Inflammatory macrophage treated with lipopolysaccharide for 1 hour (primary cell): ENCODE data around the gene ADAMTSL2.
"Not testable (repeated sequence)": the region's sequence is repeated elsewhere in the genome, so short reads cannot be mapped to it uniquely, and the experiment has no call there.

Source experiments
- DNase-seq, 2 donors: peaks; one replicate each; pipeline ENCODE4 v3.0.0-alpha.2; 2020 to 2022

The ADAMTSL2 gene

DNA sequence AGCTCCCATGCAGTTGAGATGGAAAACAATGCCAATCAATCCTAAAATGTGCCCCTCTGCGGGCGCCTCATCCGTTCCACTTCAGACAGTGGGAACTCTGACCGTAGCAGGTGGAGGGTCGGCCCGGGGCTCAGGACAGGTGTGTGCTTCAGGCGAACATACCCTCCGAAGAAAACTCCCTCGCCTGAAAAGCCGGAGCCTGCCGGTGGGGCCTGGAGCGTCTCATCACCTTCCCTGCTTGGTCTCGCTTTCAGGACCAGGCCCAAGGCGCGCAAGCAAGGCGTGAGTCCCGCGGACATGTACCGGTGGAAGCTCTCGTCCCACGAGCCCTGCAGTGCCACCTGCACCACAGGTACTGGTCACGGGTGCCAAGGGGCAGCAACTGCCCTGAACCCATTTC lies 26.4 kb downstream of the ADAMTSL2 start:
- no peak for DNase-seq

DNA sequence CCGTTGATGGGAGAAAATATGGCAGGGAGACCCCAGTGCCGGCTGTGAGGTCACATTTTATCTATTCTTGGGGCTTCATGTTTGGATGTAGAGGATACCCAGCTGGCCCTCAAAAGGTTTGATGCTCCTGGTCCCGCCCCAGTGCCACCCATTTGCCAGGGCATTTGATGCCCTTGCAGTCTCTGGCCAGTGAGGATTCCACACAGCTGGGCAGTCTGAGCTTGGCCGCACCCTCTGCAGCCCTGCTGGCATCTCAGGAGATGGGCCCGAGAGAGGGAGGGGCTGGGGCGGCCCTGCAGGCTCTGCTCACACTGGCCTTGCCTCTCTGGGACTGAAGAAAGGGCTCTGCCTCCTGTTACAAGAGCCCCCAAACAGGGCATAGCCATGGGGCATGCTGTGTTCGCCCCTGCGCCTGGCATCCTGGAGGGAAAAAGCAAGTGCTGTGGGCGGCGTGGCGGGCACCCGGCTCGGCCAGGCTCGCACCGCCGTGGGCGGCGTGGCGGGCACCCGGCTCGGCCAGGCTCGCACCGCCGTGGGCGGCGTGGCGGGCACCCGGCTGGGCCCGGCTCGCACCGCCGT lies 27.6 kb downstream of the ADAMTSL2 start:
- DNase-seq, result no peak

DNA sequence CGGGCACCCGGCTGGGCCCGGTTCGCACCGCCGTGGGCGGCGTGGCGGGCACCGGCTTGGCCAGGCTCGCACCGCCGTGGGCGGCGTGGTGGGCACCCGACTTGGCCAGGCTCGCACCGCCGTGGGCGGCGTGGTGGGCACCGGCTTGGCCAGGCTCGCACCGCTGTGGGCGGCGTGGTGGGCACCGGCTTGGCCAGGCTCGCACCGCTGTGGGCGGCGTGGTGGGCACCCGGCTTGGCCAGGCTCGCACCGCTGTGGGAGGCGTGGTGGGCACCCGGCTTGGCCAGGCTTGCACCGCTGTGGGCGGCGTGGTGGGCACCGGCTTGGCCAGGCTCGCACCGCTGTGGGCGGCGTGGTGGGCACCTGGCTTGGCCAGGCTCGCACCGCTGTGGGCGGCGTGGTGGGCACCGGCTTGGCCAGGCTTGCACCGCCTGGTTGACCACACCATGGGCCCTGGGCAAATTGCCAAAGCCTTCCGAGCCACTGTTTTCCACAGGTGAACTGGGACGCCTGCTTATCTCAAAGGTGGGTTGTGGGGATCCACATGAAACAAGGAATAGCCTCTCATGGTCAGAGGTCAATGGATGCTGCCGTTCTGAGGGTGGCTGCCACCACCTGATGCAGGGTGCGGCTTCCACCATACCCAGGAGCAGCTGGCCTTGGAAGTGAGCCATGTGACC lies 28.2 kb downstream of the ADAMTSL2 start:
- DNase-seq, result no peak

DNA sequence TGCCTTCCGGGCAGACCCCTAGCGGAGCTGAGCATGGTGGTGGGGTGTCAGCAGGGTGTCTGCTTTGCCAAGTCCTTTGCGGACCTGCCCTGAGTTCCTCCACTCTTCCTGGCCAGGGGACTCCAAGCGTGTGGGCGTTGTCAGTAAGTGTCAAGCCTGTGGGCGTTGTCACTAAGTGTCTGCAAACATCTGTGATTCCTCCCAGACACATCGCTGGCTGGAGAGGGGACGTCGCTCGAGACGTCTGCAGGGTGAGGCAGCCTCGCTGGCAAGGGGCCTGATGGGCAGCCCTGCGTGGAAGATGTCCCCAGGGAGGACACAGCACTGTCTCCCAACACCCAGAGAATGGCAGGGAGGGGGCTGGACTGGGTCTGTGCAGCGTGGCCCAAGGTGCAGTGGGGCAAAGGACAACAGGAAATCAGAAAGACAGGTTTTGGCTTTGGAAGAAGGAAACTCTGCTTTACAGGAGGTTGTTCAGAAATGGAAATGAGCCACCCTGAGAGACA lies 28.8 kb downstream of the ADAMTSL2 start:
- DNase-seq, result peak; percentile 15 to 17

DNA sequence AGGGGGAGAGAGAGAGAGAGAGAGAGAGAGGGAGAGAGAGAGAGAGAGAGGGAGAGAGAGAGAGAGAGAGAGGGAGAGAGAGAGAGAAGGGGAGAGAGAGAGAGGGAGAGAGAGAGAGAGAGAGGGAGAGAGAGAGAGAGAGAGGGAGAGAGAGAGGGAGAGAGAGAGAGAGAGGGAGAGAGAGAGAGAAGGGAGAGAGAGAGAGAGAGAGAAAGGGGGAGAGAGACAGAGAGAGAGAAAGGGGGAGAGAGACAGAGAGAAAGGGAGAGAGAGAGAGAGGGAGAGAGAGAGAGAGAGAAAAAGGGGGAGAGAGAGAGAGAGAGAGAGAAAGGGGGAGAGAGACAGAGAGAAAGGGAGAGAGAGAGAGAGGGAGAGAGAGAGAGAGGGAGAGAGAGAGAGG lies 29.3 kb downstream of the ADAMTSL2 start:
- DNase-seq, result not testable (repeated sequence)

DNA sequence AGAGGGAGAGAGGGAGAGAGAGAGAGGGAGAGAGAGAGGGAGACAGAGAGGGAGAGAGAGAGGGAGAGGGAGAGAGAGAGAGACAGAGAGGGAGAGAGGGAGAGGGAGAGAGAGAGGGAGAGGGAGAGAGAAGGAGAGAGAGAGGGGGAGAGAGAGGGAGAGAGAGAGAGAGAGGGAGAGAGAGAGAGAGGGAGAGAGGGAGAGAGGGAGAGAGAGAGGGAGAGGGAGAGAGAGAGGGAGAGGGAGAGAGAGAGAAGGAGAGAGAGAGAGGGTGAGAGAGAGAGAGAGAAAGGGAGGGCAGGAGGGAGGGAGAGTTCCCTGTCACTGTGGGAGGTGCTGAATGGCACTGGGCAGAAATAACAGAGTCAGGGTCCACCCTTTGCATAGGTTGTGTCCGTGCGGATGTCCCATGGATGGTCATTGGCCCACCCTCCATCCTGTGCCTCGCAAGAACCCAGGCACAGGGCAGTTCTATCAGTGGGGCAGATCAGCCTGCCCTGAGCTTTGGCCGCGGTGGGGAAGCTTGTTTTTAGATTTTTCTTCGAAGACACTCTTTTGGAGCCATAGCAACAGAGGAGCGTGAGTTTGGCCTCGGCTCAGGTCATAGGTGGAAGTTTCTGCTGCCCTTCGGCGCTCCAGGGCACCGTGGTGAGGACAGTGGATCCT lies 30.1 kb downstream of the ADAMTSL2 start:
- no peak for DNase-seq

DNA sequence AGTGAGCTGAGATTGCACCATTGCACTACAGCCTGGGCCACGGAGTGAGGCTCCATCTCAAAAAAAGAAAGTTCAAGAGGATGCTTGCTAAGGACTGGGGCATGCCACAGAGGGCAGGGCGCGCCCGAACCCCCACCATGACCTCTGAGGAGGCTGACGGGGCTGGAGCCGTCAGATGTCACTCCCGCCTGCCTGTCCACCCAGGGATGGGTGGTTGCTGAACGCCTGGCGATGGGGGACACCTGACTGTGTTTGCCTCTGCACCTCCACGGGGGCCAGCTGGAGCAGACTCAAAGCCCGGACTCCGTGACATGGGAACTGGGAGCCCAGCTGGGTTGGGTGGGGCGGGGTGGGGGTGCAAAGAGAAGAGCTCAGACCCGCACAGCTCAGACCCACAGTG lies 31.9 kb downstream of the ADAMTSL2 start:
- no peak for DNase-seq

DNA sequence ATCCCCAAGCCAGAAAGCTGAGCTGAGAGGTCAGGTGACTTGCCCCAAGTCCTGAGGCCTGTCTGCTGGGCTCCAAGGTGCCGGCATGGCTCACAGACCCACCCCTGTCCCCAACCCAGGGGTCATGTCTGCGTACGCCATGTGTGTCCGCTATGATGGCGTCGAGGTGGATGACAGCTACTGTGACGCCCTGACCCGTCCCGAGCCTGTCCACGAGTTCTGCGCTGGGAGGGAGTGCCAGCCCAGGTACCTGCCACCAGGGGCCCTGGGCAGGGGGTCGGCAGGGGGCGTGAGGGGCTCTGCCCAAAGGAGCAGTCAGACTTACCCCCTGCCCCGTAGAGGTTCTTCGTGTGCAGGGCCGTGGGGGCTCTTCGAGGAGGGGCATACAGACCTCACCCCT lies 32.3 kb downstream of the ADAMTSL2 start:
- no peak for DNase-seq

DNA sequence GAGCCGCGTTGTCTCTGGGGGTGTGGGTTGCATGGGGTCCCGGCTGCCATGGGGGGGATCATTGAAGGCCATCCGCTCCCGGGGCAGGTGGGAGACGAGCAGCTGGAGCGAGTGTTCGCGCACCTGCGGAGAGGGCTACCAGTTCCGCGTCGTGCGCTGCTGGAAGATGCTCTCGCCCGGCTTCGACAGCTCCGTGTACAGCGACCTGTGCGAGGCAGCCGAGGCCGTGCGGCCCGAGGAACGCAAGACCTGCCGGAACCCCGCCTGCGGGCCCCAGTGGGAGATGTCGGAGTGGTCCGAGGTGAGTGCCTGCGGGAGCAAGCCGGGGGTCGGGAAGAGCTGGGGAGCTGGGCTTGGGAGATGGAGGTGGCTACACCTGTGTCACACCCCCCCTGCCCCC lies 33.7 kb downstream of the ADAMTSL2 start:
- no peak for DNase-seq

DNA sequence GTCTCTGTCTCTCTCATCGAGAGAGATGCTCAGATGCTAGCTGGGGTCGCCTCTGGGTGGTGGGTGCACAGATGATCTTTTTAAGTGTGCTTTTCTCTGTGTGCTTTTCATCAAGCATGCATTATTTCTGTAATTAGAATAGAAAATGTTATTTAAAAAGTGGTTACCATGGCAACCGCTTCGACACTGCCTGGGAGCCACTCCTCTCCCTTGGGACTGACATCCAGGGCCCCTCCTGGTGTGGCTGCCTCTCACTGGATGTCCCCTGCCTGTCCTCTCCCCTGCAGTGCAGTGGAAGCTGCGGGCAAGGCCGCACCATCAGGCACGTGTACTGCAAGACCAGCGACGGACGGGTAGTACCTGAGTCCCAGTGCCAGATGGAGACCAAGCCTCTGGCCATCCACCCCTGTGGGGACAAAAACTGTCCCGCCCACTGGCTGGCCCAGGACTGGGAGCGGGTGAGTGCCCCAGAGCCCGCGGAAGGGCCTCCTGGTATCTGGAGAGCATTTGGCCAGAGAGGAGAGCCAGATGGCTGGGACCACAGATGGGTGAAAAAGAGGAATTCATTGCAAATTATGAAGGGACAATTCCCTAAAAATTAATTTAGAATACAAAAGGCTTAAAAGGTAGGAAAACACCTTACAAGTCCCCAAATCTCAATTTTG lies 34.7 kb downstream of the ADAMTSL2 start:
- DNase-seq, result no peak

DNA sequence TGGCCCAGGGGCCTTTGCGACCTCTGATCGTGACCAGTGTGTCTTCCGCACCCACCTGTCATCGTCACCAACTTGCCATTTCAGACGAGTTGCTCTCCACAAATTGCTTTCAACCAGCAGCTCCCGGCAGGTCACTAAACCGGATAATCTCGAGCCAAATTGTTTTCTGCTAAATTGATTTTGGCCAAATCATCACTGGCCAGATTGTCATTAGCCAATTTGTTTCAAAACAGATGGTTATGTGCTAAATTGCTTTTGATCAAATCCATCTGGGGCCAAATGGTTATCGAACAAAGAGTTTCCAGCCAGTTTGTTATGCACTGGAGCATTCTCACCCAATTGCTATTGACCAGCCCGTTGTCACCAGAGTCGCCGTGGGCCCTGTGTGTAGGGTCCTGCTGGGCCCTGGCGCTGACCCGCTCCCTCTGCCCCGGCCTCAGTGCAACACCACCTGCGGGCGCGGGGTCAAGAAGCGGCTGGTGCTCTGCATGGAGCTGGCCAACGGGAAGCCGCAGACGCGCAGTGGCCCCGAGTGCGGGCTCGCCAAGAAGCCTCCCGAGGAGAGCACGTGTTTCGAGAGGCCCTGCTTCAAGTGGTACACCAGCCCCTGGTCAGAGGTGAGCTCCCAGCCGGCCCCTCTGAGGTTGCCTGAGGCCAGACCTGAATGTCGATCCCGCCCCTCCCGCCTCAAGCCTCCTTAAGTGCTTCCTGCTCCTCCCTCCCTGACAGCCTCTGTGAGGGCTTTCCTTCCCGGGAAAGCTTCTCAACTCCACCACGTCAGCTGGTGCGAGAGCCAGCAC lies 35.6 kb downstream of the ADAMTSL2 start:
- DNase-seq, result no peak

DNA sequence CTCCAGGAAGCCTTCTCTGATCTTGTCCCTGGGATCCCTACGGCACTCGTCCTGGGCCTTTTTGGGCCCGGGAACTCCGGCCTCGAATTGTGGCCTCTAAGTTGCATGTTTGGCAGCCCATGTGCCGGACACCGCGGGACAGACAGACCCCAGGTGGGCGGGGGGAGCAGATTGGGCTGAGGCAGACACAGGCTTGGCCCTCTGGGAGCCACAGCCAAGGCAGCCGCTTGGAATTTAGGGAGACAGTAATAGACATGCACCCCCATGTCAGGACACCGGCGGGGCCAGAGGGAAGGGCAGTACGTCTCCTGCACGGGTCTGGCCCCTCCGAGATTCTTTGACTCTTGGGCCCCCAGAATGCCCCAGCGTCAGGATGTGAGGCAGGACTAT lies 36.2 kb downstream of the ADAMTSL2 start:
- DNase-seq, result no peak

DNA sequence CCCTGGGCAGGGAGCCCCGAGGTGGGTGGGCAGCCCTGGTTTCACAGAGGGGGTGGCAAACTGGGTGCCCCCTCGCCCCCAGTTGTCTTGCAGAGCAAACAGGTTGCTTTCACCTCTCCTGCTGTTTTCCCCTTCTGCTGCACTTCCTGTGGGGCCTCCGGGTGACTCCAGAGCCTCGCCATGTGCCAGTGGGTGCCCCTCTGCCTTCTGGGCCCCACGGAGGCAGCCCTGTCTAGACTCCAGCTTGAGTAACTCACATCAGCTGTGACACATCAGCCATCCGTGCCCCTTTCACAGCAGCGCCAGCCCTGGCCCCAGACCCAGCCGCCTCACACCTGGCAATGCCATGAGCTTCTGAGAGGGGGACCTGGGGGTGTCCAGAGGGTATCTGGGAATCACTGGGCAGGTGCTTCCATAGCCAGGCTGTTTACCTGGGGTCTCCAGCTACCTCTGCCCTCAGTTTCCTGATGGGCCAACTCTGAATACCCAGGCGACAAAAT lies 36.9 kb downstream of the ADAMTSL2 start:
- DNase-seq, result no peak

DNA sequence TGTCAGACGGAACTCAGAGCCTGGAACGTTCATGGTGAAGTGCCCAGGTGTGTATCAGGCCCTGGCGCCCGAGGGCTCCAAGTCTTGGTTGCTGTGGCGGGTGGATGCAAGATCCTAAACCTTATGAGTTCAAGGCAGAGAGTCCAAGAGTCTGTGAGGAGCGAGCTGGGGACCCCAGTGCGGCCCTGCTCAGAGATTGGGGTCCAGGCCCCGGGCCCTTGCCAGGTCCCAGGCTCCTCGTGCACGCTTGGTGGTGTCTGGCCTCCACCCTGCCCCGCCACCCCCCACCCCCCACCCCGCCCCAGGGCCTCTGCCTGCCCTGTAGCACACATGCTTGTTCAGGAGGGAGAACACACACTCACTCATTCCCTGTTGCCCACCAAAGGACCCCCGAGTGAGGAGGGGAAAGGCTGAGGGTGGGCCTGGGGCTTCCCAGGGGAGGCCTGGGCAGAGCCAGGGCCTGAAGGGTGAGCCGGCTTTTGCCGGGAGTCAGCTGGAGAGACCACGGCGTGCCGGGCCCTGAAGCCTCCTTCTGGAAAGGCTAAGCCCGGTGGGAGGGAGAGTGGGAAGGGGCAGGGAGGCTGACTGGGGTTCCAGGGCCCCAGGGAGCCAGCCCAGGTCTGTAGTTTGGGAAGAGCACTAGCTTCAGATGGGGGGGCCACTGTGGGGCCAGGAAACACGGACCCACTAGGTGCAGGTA lies 37.5 kb downstream of the ADAMTSL2 start:
- no peak for DNase-seq

DNA sequence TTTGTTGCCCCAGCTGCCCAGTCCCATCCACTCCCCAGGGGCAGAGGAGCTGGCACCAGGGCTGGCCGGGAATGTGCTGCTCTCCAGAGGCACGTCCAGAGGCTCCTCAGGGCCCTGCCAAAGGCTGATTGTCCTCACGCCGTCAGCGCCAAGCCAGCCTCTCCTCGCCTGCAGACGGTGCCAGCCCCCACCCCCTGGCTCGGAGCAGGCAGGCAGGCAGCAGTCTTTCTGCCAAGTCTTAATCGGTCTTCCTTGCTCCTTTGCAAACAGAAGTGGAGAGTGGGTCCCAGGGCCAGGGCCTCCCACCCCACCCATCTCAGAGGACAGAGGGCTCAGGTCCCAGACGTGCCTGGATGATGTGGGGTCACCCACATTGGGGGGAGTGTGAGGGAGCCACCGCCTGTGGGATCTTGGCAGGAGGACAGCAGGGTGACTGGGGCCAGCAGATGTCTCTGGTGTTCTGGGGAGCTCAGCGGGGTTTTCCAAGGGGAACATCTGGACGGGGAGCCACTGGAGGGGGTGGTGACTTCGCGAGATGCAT lies 38.4 kb downstream of the ADAMTSL2 start:
- no peak for DNase-seq

DNA sequence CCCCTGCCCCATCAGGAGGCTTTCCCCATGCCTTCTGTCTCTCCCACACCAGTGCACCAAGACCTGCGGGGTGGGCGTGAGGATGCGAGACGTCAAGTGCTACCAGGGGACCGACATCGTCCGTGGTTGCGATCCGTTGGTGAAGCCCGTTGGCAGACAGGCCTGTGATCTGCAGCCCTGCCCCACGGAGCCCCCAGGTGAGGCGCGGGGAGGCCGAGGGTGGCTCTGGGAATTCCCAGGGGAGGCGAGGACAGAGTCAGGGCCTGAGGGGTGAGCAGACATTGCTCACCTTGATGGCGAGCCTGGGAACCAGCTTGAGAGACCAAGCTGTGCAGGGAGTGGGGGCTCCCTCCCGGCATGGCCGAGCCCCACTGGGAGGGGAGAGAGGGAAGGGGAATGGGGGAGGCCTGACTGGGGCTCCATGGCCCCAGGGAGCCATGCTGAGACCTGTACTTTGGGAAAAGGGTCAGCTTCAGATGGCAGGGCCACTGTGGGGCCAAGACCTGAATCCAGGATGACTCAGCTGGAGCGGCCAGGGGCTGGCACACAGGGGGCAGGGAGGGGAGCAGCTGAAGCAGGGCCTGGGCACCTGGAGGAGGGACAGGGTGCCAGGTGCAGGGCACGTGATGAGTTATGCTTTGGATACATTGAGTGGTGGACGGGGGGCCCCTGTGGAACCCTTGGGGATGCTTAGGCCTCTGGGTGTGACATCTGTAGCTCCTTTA lies 39.4 kb downstream of the ADAMTSL2 start:
- DNase-seq, result no peak

DNA sequence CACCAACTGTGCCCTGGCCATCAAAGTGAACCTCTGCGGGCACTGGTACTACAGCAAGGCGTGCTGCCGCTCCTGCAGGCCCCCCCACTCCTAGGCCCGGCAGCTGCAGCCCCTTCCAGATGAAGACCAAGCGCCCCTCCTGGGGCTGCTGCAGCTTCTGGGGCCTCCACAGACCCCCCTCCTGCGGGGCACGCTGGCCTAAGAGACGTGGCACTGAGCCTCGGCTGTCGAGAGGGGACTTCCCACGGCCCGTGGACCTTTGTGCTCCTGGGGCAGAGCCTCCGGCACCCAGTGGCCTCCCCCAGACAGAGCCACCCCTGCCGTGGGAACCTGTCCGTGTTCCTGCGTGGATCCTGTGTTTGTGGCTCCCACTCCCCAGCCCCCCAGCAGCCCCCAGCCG lies 40.3 kb downstream of the ADAMTSL2 start:
- no peak for DNase-seq

DNA sequence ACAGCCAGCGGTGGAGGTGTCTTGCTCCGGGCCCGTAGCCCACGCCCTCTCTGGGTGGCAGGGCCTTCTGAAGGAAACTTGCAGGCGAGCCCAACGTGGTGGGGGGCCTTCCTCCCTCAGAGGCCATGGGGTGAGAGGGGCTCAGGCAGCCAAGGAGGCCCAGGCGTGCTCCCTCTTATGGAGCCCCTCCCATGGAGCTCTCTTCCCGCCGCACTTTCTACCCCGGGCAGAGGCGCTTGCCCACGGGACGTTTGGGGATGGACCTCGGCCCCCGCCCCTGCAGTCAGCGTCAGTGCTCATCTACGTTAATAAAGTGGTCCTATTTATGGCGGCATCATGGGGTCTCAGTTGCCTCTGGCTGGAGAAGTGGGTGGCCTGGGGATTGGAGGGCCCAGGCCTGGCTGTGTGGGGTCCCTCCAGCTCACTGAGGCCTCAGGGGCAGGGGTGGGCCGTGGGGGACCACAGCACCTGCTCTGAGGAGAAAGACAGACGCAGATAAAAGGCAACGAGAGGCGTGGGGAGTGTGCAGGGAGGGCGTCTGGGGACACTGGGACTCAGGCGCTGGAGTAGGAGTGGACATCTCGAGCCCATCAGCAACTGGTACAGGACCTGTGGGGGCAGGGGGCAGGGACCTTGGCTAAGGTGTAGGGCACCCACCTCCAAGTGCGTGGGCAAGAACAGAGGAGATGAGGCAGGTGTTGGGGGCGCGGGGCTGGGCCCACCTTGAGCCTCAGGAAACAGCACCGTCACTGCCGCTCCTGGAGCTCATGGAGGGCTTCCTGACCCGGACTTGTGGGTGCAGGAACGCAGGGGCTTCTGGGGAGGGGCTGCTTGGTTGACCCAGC lies 40.9 kb downstream of the ADAMTSL2 start:
- no peak for DNase-seq

DNA sequence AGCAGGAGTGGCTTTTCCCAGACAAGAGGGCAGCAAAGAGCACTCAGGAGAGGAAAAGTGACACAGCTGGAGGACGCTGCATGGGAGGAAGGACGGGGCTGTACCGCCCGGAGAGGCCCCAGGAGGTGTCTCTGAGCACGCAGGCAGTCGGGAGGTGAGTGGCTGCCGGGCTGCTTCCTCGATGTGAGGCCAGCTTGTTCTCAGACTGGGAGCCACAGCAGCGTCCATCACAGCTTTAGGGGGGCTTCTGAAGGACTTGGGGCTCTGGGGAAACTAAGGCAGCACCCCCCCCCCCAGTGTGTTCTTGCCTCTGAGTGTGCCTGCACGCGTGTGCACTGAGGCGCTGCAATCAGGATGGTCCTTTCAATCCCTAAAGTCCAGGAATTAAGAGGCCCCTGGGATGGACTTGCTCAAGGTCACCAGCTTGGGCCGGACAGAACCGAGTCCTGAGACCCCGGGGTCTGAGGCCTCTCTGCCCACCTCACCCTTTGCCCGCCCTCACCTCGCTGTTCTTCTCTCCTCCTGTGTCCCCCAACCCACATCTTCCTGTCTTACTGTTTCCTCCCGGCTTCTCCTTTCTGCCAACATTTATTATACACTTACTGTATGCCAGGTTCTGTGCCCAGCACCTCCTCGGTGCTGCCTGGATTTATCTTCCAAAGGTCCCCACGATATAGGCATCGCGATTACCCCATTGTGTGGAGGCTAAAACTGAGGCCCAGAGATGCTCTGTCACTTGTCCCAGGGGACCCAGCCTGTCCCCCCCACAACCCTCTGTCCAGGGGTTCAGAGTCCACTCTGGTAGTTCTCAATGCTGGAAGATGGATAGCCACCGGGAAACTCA lies 41.7 kb downstream of the ADAMTSL2 start:
- no peak for DNase-seq
